DND-41 (cell line): Measurements from ENCODE around the gene PCDHGA10.

Source experiments
- CTCF ChIP-seq: IDR thresholded peaks from 2 replicates; pipeline ENCODE4 v1.5.1; 2012; ENCODE audit warnings: borderline replicate concordance, low read length, moderate library complexity, mild to moderate bottlenecking; ENCODE audit not compliant: poor library complexity, severe bottlenecking; ENCODE audit errors: extremely low read depth
- EZH2 ChIP-seq: IDR thresholded peaks from 3 replicates; pipeline ENCODE4 v1.6.1; 2012; ENCODE audit warnings: borderline replicate concordance, low read depth, mild to moderate bottlenecking, moderate library complexity, low read length, inconsistent platforms; ENCODE audit not compliant: severe bottlenecking

- TF ChIP-seq EZH2 (no peak), CTCF (peak; percentile 67)
Observed at GRCh38 chr5:141420855-141421488, 8.2 kb downstream of the PCDHGA10 start, which contains the start of gene PCDHGA11.
